ENCODE data around the gene RNMT. TPM values are rescaled to one million over a fixed set of nuclear protein-coding genes. Genes with fewer than 3 reads are reported as not detected.

RNMT gene
- total RNA-seq, 1 experiment from 2014 or later: 66.3 TPM

- H2BK15ac ChIP-seq (ENCODE audit: low read depth, low read length): no peak overlapping the region
- Mint-ChIP-seq H3K27me3 (ENCODE audit: low read depth) (no peaks in the 10 kb centered on the region), H3K9me3 (peaks cover 0 to 3% of the 10 kb centered on the region in 2 experiments; a peak in 1 of 5 replicates), H3K4me1 (peaks cover 73 to 81% of the 10 kb centered on the region in 2 experiments), H3K27ac (peak overlapping the region; percentile 42 to 97 (median 92); a peak in 6 of 7 replicates), H3K4me3 (peak overlapping the region in 1 of 2 experiments; percentile 9; a peak in 1 of 5 replicates), H3K36me3 (ENCODE audit: insufficient read depth in 1 of 3, low read depth in 3 of 3) (peaks cover 2 to 4% (median 4%) of the 10 kb centered on the region in 3 experiments; a peak in 4 of 7 replicates)
- H4K91ac ChIP-seq (ENCODE audit: insufficient read length, low read depth, low read length): no peak overlapping the region
- H4K20me1 ChIP-seq (ENCODE audit: control insufficient read depth, insufficient read depth, insufficient read length): no peaks in the 10 kb centered on the region
- peaks cover 29% of the 10 kb centered on the region for H3K4me1 ChIP-seq (ENCODE audit: insufficient read depth, low read length)
- H3K14ac ChIP-seq (ENCODE audit: insufficient read depth, low read length): no peak overlapping the region
- no peak overlapping the region for H2BK12ac ChIP-seq (ENCODE audit: insufficient read length, low read depth, low read length)
- H3K23me2 ChIP-seq (ENCODE audit: insufficient read length, low read depth, low read length, poor library complexity, severe bottlenecking): no peaks in the 10 kb centered on the region
- peak overlapping the region; percentile 6 for H3K27ac ChIP-seq (ENCODE audit: insufficient read length, low read depth, low read length)
- no peak overlapping the region for H4K5ac ChIP-seq (ENCODE audit: insufficient read length, low read depth, low read length)
- no peaks in the 10 kb centered on the region for H3K79me1 ChIP-seq (ENCODE audit: insufficient read depth, low read depth, low read length, poor library complexity, severe bottlenecking)
- TF ChIP-seq CTCF (conservative IDR thresholded peaks at IDR 0.05): no peak
- no peak overlapping the region for H3T11ph ChIP-seq (ENCODE audit: low read length)
- H3K79me2 ChIP-seq (ENCODE audit: insufficient read depth, low read length): no peaks in the 10 kb centered on the region
- no peak overlapping the region for H3K23ac ChIP-seq (ENCODE audit: insufficient read length, low read depth, low read length)
- no peak overlapping the region for H2BK5ac ChIP-seq (ENCODE audit: insufficient read length, low read length)
- H3K4ac ChIP-seq (ENCODE audit: low read depth, low read length): no peak overlapping the region
- H2AFZ ChIP-seq (ENCODE audit: low read length): no peak overlapping the region
- peak; percentile 52 for DNase-seq
- no peak overlapping the region for H2BK120ac ChIP-seq (ENCODE audit: low read depth, low read length, poor library complexity, severe bottlenecking)
- H3K9me3 ChIP-seq (ENCODE audit: control insufficient read depth, low read depth, low read length): no peaks in the 10 kb centered on the region
- no peak overlapping the region for H2AK5ac ChIP-seq (ENCODE audit: insufficient read length, low read length)
- H3K56ac ChIP-seq (ENCODE audit: insufficient read length, low read depth, low read length): no peak overlapping the region
- H3K27me3 ChIP-seq (ENCODE audit: insufficient read depth, low read length): no peaks in the 10 kb centered on the region
- no peak overlapping the region for H3K4me2 ChIP-seq (ENCODE audit: insufficient read depth, insufficient read length, low read length)
- H4K8ac ChIP-seq (replicated peaks; ENCODE audit: insufficient read length, low read depth, low read length): no peak overlapping the region
- no peak overlapping the region for H3K18ac ChIP-seq (ENCODE audit: insufficient read length, low read depth, low read length)
- no CpG with 5 or more reads among the region's 8 CpGs for WGBS (ENCODE audit: extremely low coverage, insufficient read length, low lambda C conversion rate)
- H3K9ac ChIP-seq (ENCODE audit: extremely low read depth, insufficient read length, low read length): no peak overlapping the region
- H2BK20ac ChIP-seq (ENCODE audit: low read depth, low read length, poor library complexity, severe bottlenecking): no peak overlapping the region
Observed at GRCh38 chr18:13808294-13809042, 82.0 kb downstream of the RNMT start.
